ENCODE data around the gene TMEM51. TPM values are rescaled to one million over a fixed set of nuclear protein-coding genes. Genes with fewer than 3 reads are reported as not detected.
A peak's percentile ranks its signal among the peaks of the same experiment; 100 is the strongest.

TMEM51 gene
- total and polyA plus RNA-seq, 2 of the 13 experiments (the other 11 are each of a cell fraction or from before 2014, with no cell fraction given) = 12.2 to 22.3 TPM

- TF ChIP-seq ZNF513 (CRISPR knock-in tag; conservative IDR thresholded peaks at IDR 0.05) (no peak), FOXK1 (CRISPR knock-in tag; IDR thresholded peaks at IDR 0.05; ENCODE audit: borderline replicate concordance, low read depth) (0 out of 2 replicates have a peak, but pooled peaks have one; percentile 24), IKZF1 (IDR thresholded peaks at IDR 0.05) (no peak), TEAD3 (CRISPR knock-in tag; optimal IDR thresholded peaks at IDR 0.05; ENCODE audit: borderline replicate concordance) (peak; percentile 84), CBFB (CRISPR knock-in tag; IDR thresholded peaks at IDR 0.05) (peak; percentile 77; the same call in 1 of the 2 replicates), SALL1 (CRISPR knock-in tag; IDR thresholded peaks at IDR 0.05) (peak; percentile 79; the same call in 1 of the 2 replicates), ZNF350 (CRISPR knock-in tag; IDR thresholded peaks at IDR 0.05; ENCODE audit: borderline replicate concordance, low read depth) (peak; percentile 76; the same call in 1 of the 2 replicates), ZNF281 (CRISPR knock-in tag; IDR thresholded peaks at IDR 0.05; ENCODE audit: borderline replicate concordance) (peak; percentile 68), FOXJ3 (CRISPR knock-in tag; IDR thresholded peaks at IDR 0.05; ENCODE audit: borderline replicate concordance) (peak; percentile 59; the same call in 1 of the 2 replicates), YEATS2 (CRISPR knock-in tag; IDR thresholded peaks at IDR 0.05; ENCODE audit: borderline replicate concordance) (peak; percentile 33; the same call in 1 of the 2 replicates), SRF (IDR thresholded peaks at IDR 0.05; ENCODE audit: low read depth, low read length) (no peak), ZNF552 (CRISPR knock-in tag; IDR thresholded peaks at IDR 0.05; ENCODE audit: borderline replicate concordance) (no peak), CBX5 (CRISPR knock-in tag; IDR thresholded peaks at IDR 0.05; ENCODE audit: borderline replicate concordance) (peak; percentile 58; the same call in 1 of the 2 replicates), ZNF276 (CRISPR knock-in tag; IDR thresholded peaks at IDR 0.05; ENCODE audit: low read depth) (no peak; the same call in 1 of the 2 replicates), ZNF331 (CRISPR knock-in tag; IDR thresholded peaks at IDR 0.05) (no peak; the same call in 1 of the 2 replicates), MTERF4 (CRISPR knock-in tag; IDR thresholded peaks at IDR 0.05) (peak; percentile 44; the same call in 1 of the 2 replicates), REPIN1 (CRISPR knock-in tag; IDR thresholded peaks at IDR 0.05; ENCODE audit: borderline replicate concordance, low read depth) (peak; percentile 79; the same call in 1 of the 2 replicates), NR2F6 (IDR thresholded peaks at IDR 0.05) (peak; percentile 97), NR2F6 (CRISPR knock-in tag; IDR thresholded peaks at IDR 0.05) (peak; percentile 93), BCL6 (CRISPR knock-in tag; IDR thresholded peaks at IDR 0.05) (peak; percentile 93), ZNF800 (CRISPR knock-in tag; IDR thresholded peaks at IDR 0.05) (no peak)
Observed at GRCh38 chr1:15189692-15190370, 36.3 kb downstream of the TMEM51 start (continued).
